ENCODE measurements around the gene TRPC4AP. TPM values are rescaled to one million over a fixed set of nuclear protein-coding genes. Genes with fewer than 3 reads are reported as not detected.
"Not testable (repeated sequence)": the region's sequence is repeated elsewhere in the genome, so short reads cannot be mapped to it uniquely, and the experiment has no call there.

TRPC4AP gene
- total and polyA plus RNA-seq, 7 donors, result 24.0 to 61.8 (median 45.3) TPM

DNA sequence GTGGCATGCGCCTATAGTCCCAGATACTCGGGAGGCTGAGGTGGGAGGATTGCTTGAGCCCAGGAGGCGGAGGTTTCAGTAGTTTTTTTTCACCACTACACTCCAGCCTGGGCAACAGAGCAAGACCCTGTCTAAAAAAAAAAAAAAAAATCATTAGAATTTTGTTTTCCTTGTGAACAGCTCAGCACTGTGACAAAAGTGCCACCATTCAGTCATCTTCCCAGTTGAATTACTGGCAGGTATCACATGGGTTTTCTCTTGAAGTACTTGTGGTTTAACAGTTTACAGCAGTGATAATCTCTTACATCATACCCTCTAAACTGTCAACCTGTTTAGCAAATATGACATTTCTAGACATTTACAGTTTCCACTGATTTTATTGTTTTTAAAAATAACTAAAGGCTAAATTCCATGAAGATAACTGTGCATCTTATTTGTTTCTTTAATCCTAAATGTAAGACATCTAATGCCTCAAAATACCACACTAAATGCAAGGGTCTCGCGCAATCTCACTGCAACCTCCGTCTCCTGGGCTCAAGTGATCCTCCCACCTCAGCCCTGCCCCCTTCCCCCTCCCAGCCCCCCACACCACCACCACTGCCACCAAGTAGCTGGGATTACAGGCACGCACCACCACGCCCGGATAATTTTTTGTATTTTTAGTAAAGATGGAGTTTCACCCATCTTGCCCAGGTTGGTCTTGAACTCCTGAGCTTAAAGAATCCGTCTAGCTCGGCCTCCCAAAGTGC is 7.0 kb downstream of the TRPC4AP start:
- H3K9me3 ChIP-seq, result no peaks in the 10 kb centered on the region
- H3K27me3 ChIP-seq, result no peaks in the 10 kb centered on the region
- WGBS, 2 donors, result 92 to 93% methylated on average over 11 of the region's 11 CpGs
- H3K27ac ChIP-seq, result no peak overlapping the region
- DNase-seq, result no peak
- H3K36me3 ChIP-seq, result peaks cover 0 to 12% (median 0%) of the 10 kb centered on the region in 4 donors
- no peak for TF ChIP-seq POLR2A (IDR thresholded peaks at IDR 0.05)
- H3K4me1 ChIP-seq, result peaks cover 0 to 53% (median 23%) of the 10 kb centered on the region in 4 donors
- H3K4me3 ChIP-seq, result no peak overlapping the region
- intact Hi-C loops (cut with DNase I), result no loop called here

DNA sequence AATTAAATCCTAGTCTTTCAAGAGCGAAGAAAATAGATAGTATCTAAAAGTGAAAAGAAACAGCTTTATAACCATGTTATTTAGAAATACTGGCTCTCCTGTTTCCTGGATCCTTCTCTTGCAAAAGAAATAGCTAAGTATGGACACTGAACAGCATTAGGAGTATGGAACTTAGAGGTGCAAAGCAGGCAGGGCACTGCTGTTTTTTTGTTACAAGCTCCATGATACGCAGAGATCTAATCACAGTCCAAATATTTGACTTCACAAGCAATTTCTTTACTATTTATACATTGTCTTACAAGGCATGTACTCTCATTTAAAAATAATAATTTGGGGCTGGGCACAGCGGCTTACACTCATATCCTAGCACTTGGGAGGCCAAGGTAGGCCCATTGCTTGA is 7.6 kb downstream of the TRPC4AP start:
- 83 to 91% methylated on average over 3 of the region's 3 CpGs for WGBS, 2 donors
- H3K36me3 ChIP-seq, result peaks cover 0 to 12% (median 0%) of the 10 kb centered on the region in 4 donors
- no peak overlapping the region for H3K4me3 ChIP-seq
- intact Hi-C loops (cut with DNase I), result no loop called here
- H3K4me1 ChIP-seq, result peaks cover 0 to 49% (median 21%) of the 10 kb centered on the region in 4 donors
- DNase-seq, result no peak
- TF ChIP-seq POLR2AphosphoS5 (IDR thresholded peaks at IDR 0.05) (no peak), POLR2A (IDR thresholded peaks at IDR 0.05) (no peak), EP300 (IDR thresholded peaks at IDR 0.05) (no peak)
- TF ChIP-seq, protein P1, sequence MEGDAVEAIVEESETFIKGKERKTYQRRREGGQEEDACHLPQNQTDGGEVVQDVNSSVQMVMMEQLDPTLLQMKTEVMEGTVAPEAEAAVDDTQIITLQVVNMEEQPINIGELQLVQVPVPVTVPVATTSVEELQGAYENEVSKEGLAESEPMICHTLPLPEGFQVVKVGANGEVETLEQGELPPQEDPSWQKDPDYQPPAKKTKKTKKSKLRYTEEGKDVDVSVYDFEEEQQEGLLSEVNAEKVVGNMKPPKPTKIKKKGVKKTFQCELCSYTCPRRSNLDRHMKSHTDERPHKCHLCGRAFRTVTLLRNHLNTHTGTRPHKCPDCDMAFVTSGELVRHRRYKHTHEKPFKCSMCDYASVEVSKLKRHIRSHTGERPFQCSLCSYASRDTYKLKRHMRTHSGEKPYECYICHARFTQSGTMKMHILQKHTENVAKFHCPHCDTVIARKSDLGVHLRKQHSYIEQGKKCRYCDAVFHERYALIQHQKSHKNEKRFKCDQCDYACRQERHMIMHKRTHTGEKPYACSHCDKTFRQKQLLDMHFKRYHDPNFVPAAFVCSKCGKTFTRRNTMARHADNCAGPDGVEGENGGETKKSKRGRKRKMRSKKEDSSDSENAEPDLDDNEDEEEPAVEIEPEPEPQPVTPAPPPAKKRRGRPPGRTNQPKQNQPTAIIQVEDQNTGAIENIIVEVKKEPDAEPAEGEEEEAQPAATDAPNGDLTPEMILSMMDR (IDR thresholded peaks at IDR 0.05), result no peak
- H3K27ac ChIP-seq, result no peak overlapping the region
- no peaks in the 10 kb centered on the region for H3K27me3 ChIP-seq
- H3K9me3 ChIP-seq, result no peaks in the 10 kb centered on the region

DNA sequence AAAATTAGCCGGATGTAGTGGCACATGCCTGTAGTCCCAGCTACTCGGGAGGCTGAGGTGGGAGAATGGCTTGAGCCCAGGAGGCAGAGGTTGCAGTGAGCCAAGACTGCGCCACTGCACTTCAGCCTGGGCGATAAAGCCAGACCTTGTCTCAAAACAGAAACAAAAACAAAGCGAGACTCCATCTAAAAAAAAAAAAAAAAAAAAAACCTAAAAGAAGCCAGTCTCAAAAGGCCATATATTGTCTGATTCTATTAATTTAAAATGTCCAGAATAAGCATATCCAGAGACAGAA is 12.3 kb downstream of the TRPC4AP start:
- H3K4me3 ChIP-seq, H3K27ac ChIP-seq: not testable (repeated sequence)

DNA sequence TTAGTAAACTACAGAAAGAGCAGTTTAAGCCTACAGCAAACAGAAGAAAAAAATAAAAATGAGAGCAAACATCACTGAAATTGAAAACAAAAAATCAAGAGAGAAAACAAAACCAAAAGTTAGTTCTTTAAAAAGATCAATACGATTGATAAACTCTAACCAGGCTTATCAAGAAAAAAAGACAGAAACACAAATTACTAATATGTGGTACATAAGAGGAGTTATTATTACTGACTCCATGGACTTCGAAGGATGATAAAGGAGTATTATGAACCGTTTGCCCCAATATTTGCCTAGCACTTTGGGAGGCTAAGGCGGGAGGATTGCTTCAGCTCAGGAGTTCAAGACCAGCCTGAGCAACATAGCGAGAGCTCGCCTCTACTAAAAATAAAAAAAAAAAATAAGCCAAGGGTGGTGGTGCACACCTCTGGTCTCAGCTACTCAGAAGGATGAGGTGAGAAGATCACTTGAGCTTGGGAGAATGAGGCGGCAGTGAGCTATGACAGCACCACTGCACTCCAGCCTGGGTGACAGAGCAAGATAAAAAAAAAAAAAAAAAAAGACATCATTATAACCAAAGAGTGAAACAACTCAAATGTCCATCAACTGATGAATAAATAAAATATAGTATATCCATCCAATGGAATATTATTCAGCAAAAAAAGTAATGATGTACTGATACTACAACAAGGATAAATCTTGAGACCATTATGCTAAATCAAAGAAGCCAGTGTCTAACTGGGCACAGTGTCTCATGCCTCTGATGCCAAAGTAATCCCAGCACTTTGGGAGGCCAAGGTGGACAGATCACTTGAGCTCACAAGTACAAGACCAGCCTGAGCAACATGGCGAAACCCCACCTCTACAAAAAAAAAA is 12.9 kb downstream of the TRPC4AP start:
- Histone ChIP-seq H3K4me3 (no peak overlapping the region), H3K36me3 (peaks cover 11 to 23% (median 15%) of the 10 kb centered on the region in 4 donors), H3K9me3 (no peaks in the 10 kb centered on the region), H3K27me3 (no peaks in the 10 kb centered on the region), H3K27ac (no peak overlapping the region), H3K4me1 (peaks cover 0 to 24% (median 13%) of the 10 kb centered on the region in 4 donors)
- TF ChIP-seq EP300 (IDR thresholded peaks at IDR 0.05) (no peak), POLR2AphosphoS5 (IDR thresholded peaks at IDR 0.05) (no peak), POLR2A (IDR thresholded peaks at IDR 0.05) (no peak)
- TF ChIP-seq, protein P1 (IDR thresholded peaks at IDR 0.05), result no peak
- DNase-seq, result no peak
- intact Hi-C loops (cut with DNase I), result no loop called here
- 87 to 90% methylated on average over 8 of the region's 8 CpGs for WGBS, 2 donors

More for the DNA sequence above, 12.3 kb downstream of the TRPC4AP start:
- H3K36me3 ChIP-seq, result peaks cover 11 to 23% (median 15%) of the 10 kb centered on the region in 4 donors
- H3K9me3 ChIP-seq; intact Hi-C loops (cut with DNase I); H3K27me3 ChIP-seq; DNase-seq: not testable (repeated sequence)
- peaks cover 0 to 24% (median 13%) of the 10 kb centered on the region in 4 donors for H3K4me1 ChIP-seq
- 85 to 86% methylated on average over 5 of the region's 5 CpGs for WGBS, 2 donors

DNA sequence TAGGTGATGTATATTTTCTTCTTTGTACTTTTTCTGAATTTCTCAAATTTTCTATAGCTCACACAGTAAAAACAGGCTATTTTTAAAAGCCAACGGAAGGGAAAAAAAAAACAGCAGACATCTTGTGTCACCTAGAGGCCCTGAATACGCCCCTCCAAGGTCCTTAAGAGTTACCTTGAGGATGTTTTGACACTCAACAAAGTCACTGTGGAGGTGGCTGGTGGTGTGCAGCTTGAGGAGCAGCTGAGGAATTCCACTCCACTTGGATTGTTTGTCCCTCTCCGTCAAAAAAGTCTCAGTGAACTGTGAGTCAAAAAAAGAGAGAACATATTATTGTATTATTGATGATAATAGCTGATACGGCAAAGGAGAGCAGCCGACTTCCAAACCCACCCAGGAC is 14.7 kb downstream of the TRPC4AP start:
- TF ChIP-seq EP300 (IDR thresholded peaks at IDR 0.05), result no peak
- TF ChIP-seq POLR2AphosphoS5 (IDR thresholded peaks at IDR 0.05), result no peak
- TF ChIP-seq POLR2A (IDR thresholded peaks at IDR 0.05), result no peak
- 96 to 97% methylated on average over 5 of the region's 5 CpGs for WGBS, 2 donors

DNA sequence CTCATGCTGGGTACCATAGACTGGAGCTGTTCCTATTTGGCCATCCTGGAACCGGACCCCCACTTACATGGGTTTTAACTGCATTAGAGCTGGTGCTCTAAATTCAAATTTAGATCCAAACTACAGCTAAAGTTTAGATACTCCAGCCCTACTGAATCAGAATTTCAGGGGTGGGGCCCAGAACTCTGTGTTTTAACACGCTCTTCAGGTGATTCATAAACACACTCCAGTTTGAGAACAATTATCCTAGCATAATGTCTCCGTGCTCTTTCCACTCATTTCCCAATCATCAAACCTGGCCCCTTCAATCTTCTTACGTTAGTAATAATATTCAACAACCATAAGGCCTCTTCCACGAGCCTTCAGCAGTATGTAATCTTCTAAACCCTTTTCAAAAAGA is 15.3 kb downstream of the TRPC4AP start:
- H3K27ac ChIP-seq, result no peak overlapping the region
- TF ChIP-seq, protein P1 (IDR thresholded peaks at IDR 0.05), result no peak
- TF ChIP-seq EP300 (IDR thresholded peaks at IDR 0.05) (no peak), POLR2AphosphoS5 (IDR thresholded peaks at IDR 0.05) (no peak), POLR2A (IDR thresholded peaks at IDR 0.05) (no peak)
- no peak overlapping the region for H3K4me3 ChIP-seq
- intact Hi-C loops (cut with DNase I), result no loop called here
- peaks cover 11 to 23% (median 15%) of the 10 kb centered on the region in 4 donors for H3K36me3 ChIP-seq
- H3K9me3 ChIP-seq, result no peaks in the 10 kb centered on the region
- H3K4me1 ChIP-seq, result peaks cover 0 to 20% (median 13%) of the 10 kb centered on the region in 4 donors
- 97 to 98% methylated on average over 5 of the region's 5 CpGs for WGBS, 2 donors
- no peak for DNase-seq
- no peaks in the 10 kb centered on the region for H3K27me3 ChIP-seq

More for the DNA sequence above, 14.7 kb downstream of the TRPC4AP start:
- intact Hi-C loops (cut with DNase I), result no loop called here
- no peak for DNase-seq
- no peak overlapping the region for H3K4me3 ChIP-seq
- H3K27me3 ChIP-seq, result no peaks in the 10 kb centered on the region
- no peak overlapping the region for H3K27ac ChIP-seq
- H3K9me3 ChIP-seq, result no peaks in the 10 kb centered on the region
- peaks cover 0 to 20% (median 13%) of the 10 kb centered on the region in 4 donors for H3K4me1 ChIP-seq
- peaks cover 11 to 23% (median 15%) of the 10 kb centered on the region in 4 donors for H3K36me3 ChIP-seq

DNA sequence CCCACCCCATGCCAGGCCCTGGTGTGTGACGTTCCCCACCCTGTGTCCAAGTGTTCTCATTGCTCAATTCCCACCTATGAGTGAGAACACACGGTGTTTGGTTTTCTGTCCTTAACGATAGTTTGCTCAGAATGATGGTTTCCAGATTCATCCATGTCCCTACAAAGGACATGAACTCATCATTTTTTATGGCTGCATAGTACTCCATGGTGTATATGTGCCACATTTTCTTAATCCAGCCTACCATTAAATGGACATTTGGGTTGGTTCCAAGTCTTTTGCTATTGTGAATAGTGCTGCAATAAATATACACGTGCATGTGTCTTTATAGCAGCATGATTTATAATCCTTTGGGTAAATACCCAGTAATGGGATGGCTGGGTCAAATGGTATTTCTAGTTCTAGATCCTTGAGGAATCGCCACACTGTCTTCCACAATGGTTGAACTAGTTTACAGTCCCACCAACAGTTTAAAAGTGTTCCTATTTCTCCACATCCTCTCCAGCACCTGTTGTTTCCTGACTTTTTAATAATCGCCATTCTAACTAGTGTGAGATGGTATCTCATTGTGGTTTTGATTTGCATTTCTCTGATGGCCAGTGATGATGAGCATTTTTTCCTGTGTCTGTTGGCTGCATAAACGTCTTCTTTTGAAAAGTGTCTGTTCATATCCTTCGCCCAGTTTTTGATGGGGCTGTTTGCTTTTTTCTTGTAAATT is 21.0 kb downstream of the TRPC4AP start:
- H3K9me3 ChIP-seq; H3K27ac ChIP-seq; H3K4me3 ChIP-seq; intact Hi-C loops (cut with DNase I); DNase-seq; H3K27me3 ChIP-seq: not testable (repeated sequence)
- Histone ChIP-seq H3K36me3 (peaks cover 0 to 19% (median 1%) of the 10 kb centered on the region in 4 donors), H3K4me1 (peaks cover 0 to 16% (median 8%) of the 10 kb centered on the region in 4 donors)
- 86 to 89% methylated on average over 7 of the region's 8 CpGs for WGBS, 2 donors
